Upper lobe of right lung (tissue), 1 donor: Measurements from ENCODE around the gene OTUB2. TPM values are rescaled to one million over a fixed set of nuclear protein-coding genes. Genes with fewer than 3 reads are reported as not detected.

ENCODE experiments used
- ATAC-seq: fragments of 200-7000 bp; cut with Tn5 transposase; one replicate; pipeline ENCODE4 v1.9.1; 2020; ENCODE audit warnings: mild to moderate bottlenecking, moderate library complexity
- DNase-seq: peaks from one replicate; pipeline ENCODE4 v3.0.0-alpha.2; 2020
- H3K27ac ChIP-seq: fragments of 200-600 bp; one replicate; pipeline ENCODE4 v1.8.0; 2022
- H3K27me3 ChIP-seq: fragments of 200-600 bp; one replicate; pipeline ENCODE4 v1.8.0; 2022; ENCODE audit warnings: mild to moderate bottlenecking
- H3K36me3 ChIP-seq: fragments of 200-600 bp; one replicate; pipeline ENCODE4 v1.8.0; 2022
- H3K4me1 ChIP-seq: fragments of 200-600 bp; one replicate; pipeline ENCODE4 v1.8.0; 2022
- H3K4me3 ChIP-seq: fragments of 200-600 bp; one replicate; pipeline ENCODE4 v1.8.0; 2022; ENCODE audit warnings: mild to moderate bottlenecking
- H3K9me3 ChIP-seq: fragments of 200-600 bp; one replicate; pipeline ENCODE4 v1.8.0; 2022
- CTCF ChIP-seq: fragments of 200-600 bp; IDR thresholded peaks from one replicate; pipeline ENCODE4 v1.8.0; 2022; ENCODE audit warnings: antibody characterized with exemption
- intact Hi-C: fragments of 100-400 bp; cut with DNase I; formaldehyde crosslinking; loops from one replicate; pipeline ENCODE4 v1.11.0; 2022
- total RNA-seq: library from RNA; stranded (reverse); fragmentation: NEBNext Ultra II Directional; extraction: Animal tissue kit (Norgen Biotek cat#: 25700); gene quantifications from one replicate; pipeline ENCODE4 v1.2.1, GENCODE V29; 2021
- donor health status: DM: no; HTN: yes; CAD: no; lungs with severe emphysema.

Gene OTUB2
- total RNA-seq, 1 donor from 2014 or later = 1.0 TPM

- H3K4me3 ChIP-seq = no peak overlapping the region
- H3K27ac ChIP-seq = no peak overlapping the region
- no peak for TF ChIP-seq CTCF
- H3K36me3 ChIP-seq = no peaks in the 10 kb centered on the region
- intact Hi-C loops = no loop called here
- H3K27me3 ChIP-seq = no peaks in the 10 kb centered on the region
- no peak for DNase-seq
- ATAC-seq = no peak
- peaks cover 10% of the 10 kb centered on the region for H3K4me1 ChIP-seq
- no peaks in the 10 kb centered on the region for H3K9me3 ChIP-seq
Measured at GRCh38 chr14:94028450-94028826, 2.3 kb downstream of the OTUB2 start.

- intact Hi-C loops = no loop called here
- DNase-seq (no peak), ATAC-seq (peak; percentile 4)
- no peaks in the 10 kb centered on the region for H3K9me3 ChIP-seq
- H3K4me3 ChIP-seq = no peak overlapping the region
- peaks cover 10% of the 10 kb centered on the region for H3K4me1 ChIP-seq
- H3K36me3 ChIP-seq = no peaks in the 10 kb centered on the region
- no peaks in the 10 kb centered on the region for H3K27me3 ChIP-seq
- H3K27ac ChIP-seq = no peak overlapping the region
- no peak for TF ChIP-seq CTCF
Measured at GRCh38 chr14:94029265-94029664, 3.1 kb downstream of the OTUB2 start.

GRCh38 chr14:94029671-94030203 lies 3.6 kb downstream of the OTUB2 start:
- Histone ChIP-seq H3K27me3 (no peaks in the 10 kb centered on the region), H3K36me3 (no peaks in the 10 kb centered on the region), H3K9me3 (no peaks in the 10 kb centered on the region), H3K27ac (no peak overlapping the region), H3K4me1 (peaks cover 10% of the 10 kb centered on the region), H3K4me3 (no peak overlapping the region)
- ATAC-seq = no peak
- TF ChIP-seq CTCF = no peak
- intact Hi-C loops = no loop called here
- DNase-seq = no peak

GRCh38 chr14:94030571-94030970 lies 4.4 kb downstream of the OTUB2 start:
- Histone ChIP-seq H3K4me3 (no peak overlapping the region), H3K36me3 (no peaks in the 10 kb centered on the region), H3K27me3 (no peaks in the 10 kb centered on the region), H3K9me3 (no peaks in the 10 kb centered on the region), H3K27ac (no peak overlapping the region), H3K4me1 (peaks cover 9% of the 10 kb centered on the region)
- TF ChIP-seq CTCF = no peak
- ATAC-seq (no peak), DNase-seq (no peak)
- intact Hi-C loops = no loop called here

GRCh38 chr14:94031161-94031882 lies 5.2 kb downstream of the OTUB2 start:
- intact Hi-C loops = no loop called here
- DNase-seq = no peak
- no peak for TF ChIP-seq CTCF

More at GRCh38 chr14:94031161-94031882, 5.2 kb downstream of the OTUB2 start:
- Histone ChIP-seq H3K9me3 (no peaks in the 10 kb centered on the region), H3K36me3 (no peaks in the 10 kb centered on the region), H3K27me3 (no peaks in the 10 kb centered on the region), H3K27ac (no peak overlapping the region), H3K4me1 (peaks cover 7% of the 10 kb centered on the region), H3K4me3 (no peak overlapping the region)
- ATAC-seq = no peak
